HepG2 (cell line): ENCODE results near the gene NRSN2. TPM values are rescaled to one million over a fixed set of nuclear protein-coding genes. Genes with fewer than 3 reads are reported as not detected.
A peak's percentile ranks its signal among the peaks of the same experiment; 100 is the strongest.

Source experiments
- ARNTL ChIP-seq: sonication (generic); formaldehyde crosslinking; IDR thresholded peaks from 2 replicates; pipeline ENCODE4 v1.4.0; 2020; ENCODE audit warnings: mild to moderate bottlenecking, missing genetic modification reagents
- ASH2L ChIP-seq: fragments of 300-600, 200-600 bp; sonication (generic); IDR thresholded peaks from 2 replicates; pipeline ENCODE4 v1.7.0; 2017; ENCODE audit warnings: low read depth, mild to moderate bottlenecking, moderate library complexity, mixed read lengths, low read length; ENCODE audit not compliant: insufficient read length
- CREB1 ChIP-seq, 2 experiments: fragments of 450-650 bp in 1 of 2; IDR thresholded peaks; 2 replicates each; pipeline ENCODE4 v1.6.1; 2016 to 2017; ENCODE audit warnings: control low read depth in 1 of 2, mild to moderate bottlenecking in 1 of 2, missing compliant biosample characterization in 1 of 2, missing genetic modification characterization in 1 of 2
- EEA1 ChIP-seq: sonication (generic); formaldehyde crosslinking; IDR thresholded peaks from 2 replicates; pipeline ENCODE4 v1.5.1; 2020; ENCODE audit warnings: mild to moderate bottlenecking, missing genetic modification reagents, borderline replicate concordance
- JUND ChIP-seq: sonication (generic); formaldehyde crosslinking; IDR thresholded peaks from 2 replicates; pipeline ENCODE4 v1.8.0; 2022; ENCODE audit warnings: mild to moderate bottlenecking, missing genetic modification reagents
- KDM5A ChIP-seq: fragments of 200-600 bp; sonication (generic); IDR thresholded peaks from 2 replicates; pipeline ENCODE4 v1.7.0; 2018; ENCODE audit warnings: antibody characterized with exemption, mild to moderate bottlenecking, low read length, borderline replicate concordance
- NR2F6 ChIP-seq, 2 experiments: IDR thresholded peaks; 2 replicates each; pipeline ENCODE4 v1.6.1; 2016; ENCODE audit warnings: antibody characterized with exemption in 1 of 2, mild to moderate bottlenecking in 1 of 2
- NRL ChIP-seq: sonication (generic); formaldehyde crosslinking; IDR thresholded peaks from 2 replicates; pipeline ENCODE4 v1.5.0; 2020; ENCODE audit warnings: missing genetic modification reagents, mild to moderate bottlenecking, moderate library complexity, borderline replicate concordance
- PLRG1 ChIP-seq: fragments of 450-650 bp; conservative IDR thresholded peaks from 2 replicates; pipeline ENCODE4 v1.6.1; 2016
- PRMT3 ChIP-seq: sonication (generic); formaldehyde crosslinking; IDR thresholded peaks from 2 replicates; pipeline ENCODE4 v1.8.1; 2022; ENCODE audit warnings: low read depth, mild to moderate bottlenecking, moderate library complexity, missing genetic modification reagents, borderline replicate concordance
- RAD21 ChIP-seq: fragments of 450-650 bp; formaldehyde crosslinking; IDR thresholded peaks from 2 replicates; pipeline ENCODE4 v1.5.0; 2020; ENCODE audit warnings: mild to moderate bottlenecking
- SP1 ChIP-seq, 2 experiments: fragments of 450-650 bp in 1 of 2; sonication (generic) in 1 of 2; formaldehyde crosslinking in 1 of 2; IDR thresholded peaks; 2 replicates each; pipeline versions ENCODE4 v1.4.0 to v1.6.1; 2016 to 2020; ENCODE audit warnings: missing genetic modification reagents in 1 of 2
- TOPORS ChIP-seq: sonication (generic); formaldehyde crosslinking; IDR thresholded peaks from 2 replicates; pipeline ENCODE4 v1.8.0; 2023; ENCODE audit warnings: mild to moderate bottlenecking, missing genetic modification reagents
- ZBTB10 ChIP-seq: sonication (generic); formaldehyde crosslinking; IDR thresholded peaks from 2 replicates; pipeline ENCODE4 v1.4.0; 2020; ENCODE audit warnings: missing genetic modification reagents, borderline replicate concordance
- ZNF224 ChIP-seq: sonication (generic); formaldehyde crosslinking; IDR thresholded peaks from 2 replicates; pipeline ENCODE4 v1.5.0; 2020; ENCODE audit warnings: mild to moderate bottlenecking, missing genetic modification reagents
- ZNF264 ChIP-seq: sonication (generic); formaldehyde crosslinking; IDR thresholded peaks from 2 replicates; pipeline ENCODE4 v1.4.0; 2020; ENCODE audit warnings: missing genetic modification reagents
- ZNF329 ChIP-seq: sonication (generic); formaldehyde crosslinking; IDR thresholded peaks from 2 replicates; pipeline ENCODE4 v1.9.0; 2021; ENCODE audit warnings: low read depth, mild to moderate bottlenecking, missing genetic modification reagents
- ZNF44 ChIP-seq: sonication (generic); formaldehyde crosslinking; IDR thresholded peaks from 2 replicates; pipeline ENCODE4 v1.5.1; 2020; ENCODE audit warnings: mild to moderate bottlenecking, missing genetic modification reagents
- ZNF557 ChIP-seq: sonication (generic); formaldehyde crosslinking; IDR thresholded peaks from 2 replicates; pipeline ENCODE4 v1.4.0; 2020; ENCODE audit warnings: missing genetic modification reagents
- ZNF770 ChIP-seq: sonication (generic); formaldehyde crosslinking; IDR thresholded peaks from 2 replicates; pipeline ENCODE4 v1.5.0; 2020; ENCODE audit warnings: mild to moderate bottlenecking, missing genetic modification reagents
- ZSCAN29 ChIP-seq: sonication (generic); formaldehyde crosslinking; conservative IDR thresholded peaks from 2 replicates; pipeline ENCODE4 v1.4.0; 2020; ENCODE audit warnings: mild to moderate bottlenecking, missing genetic modification reagents
- polyA plus RNA-seq, 8 experiments: library from polyadenylated mRNA; depleted of rRNA in 3 of 8; stranded (reverse) in 7 of 8; unstranded in 1 of 8; fragments of >200 nt; fragmentation: Illumina TruSeq in 4 of 8; extraction: Trizol in 4 of 8; gene quantifications; 2 replicates each; pipeline versions ENCODE4 v1.2.1 to v1.2.3, GENCODE V29; 2011 to 2016; ENCODE audit warnings: low read depth in 4 of 8, missing spikeins in 1 of 8, mixed read lengths in 1 of 8; ENCODE audit not compliant: insufficient read depth in 1 of 8
- total RNA-seq, 5 experiments: library from RNA; depleted of rRNA; stranded (reverse); fragments of >200 nt; fragmentation: Illumina TruSeq; extraction: Trizol; gene quantifications; 2 replicates each; pipeline ENCODE4 v1.2.3, GENCODE V29; 2016; ENCODE audit warnings: low read depth in 1 of 5
- TF ChIP-seq, protein P1 (sequence below): sonication (generic); formaldehyde crosslinking; IDR thresholded peaks from 2 replicates; pipeline ENCODE4 v1.8.0; 2022; ENCODE audit warnings: missing genetic modification reagents, mild to moderate bottlenecking, inconsistent platforms, borderline replicate concordance
- TF ChIP-seq, protein P2 (sequence below): sonication (generic); formaldehyde crosslinking; IDR thresholded peaks from 2 replicates; pipeline ENCODE4 v1.4.0; 2020; ENCODE audit warnings: missing genetic modification reagents

Gene NRSN2
- total and polyA plus RNA-seq, 2 of the 13 experiments (the other 11 are each of a cell fraction or from before 2014, with no cell fraction given) = 32.3 to 49.4 TPM

GRCh38 chr20:324177-325044 is 22.5 kb upstream of the NRSN2 start (continued):
- TF ChIP-seq, protein P1, sequence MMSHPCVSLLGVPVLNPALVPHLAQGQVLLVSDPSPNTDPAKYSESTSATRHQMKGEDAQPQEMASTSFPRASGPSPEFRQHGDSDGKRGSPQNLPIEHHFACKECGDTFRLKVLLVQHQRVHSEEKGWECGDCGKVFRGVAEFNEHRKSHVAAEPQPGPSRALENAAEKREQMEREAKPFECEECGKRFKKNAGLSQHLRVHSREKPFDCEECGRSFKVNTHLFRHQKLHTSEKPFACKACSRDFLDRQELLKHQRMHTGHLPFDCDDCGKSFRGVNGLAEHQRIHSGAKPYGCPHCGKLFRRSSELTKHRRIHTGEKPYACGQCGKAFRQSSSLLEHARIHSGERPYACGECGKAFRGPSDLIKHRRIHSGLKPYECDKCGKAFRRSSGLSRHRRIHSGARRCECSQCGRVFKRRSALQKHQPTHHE (CRISPR knock-in tag) = peak; percentile 99
- TF ChIP-seq SP1 (IDR thresholded peaks at IDR 0.05) (no peak), SP1 (CRISPR knock-in tag; IDR thresholded peaks at IDR 0.05) (peak; percentile 99), TOPORS (CRISPR knock-in tag) (peak; percentile 87), PLRG1 (no peak), EEA1 (peak; percentile 99; the same call in 1 of the 2 replicates), ZNF224 (peak; percentile 95), ARNTL (CRISPR knock-in tag) (peak; percentile 99), NR2F6 (IDR thresholded peaks at IDR 0.05) (no peak), NR2F6 (CRISPR knock-in tag; IDR thresholded peaks at IDR 0.05) (peak; percentile 79), RAD21 (peak; percentile 71), ZNF770 (CRISPR knock-in tag) (peak; percentile 70), JUND (CRISPR knock-in tag) (peak; percentile 57; the same call in 1 of the 2 replicates), ZNF264 (peak; percentile 96), ZSCAN29 (CRISPR knock-in tag) (peak; percentile 91), ZBTB10 (peak; percentile 88), ZNF44 (CRISPR knock-in tag) (peak; percentile 93), KDM5A (peak; percentile 43; the same call in 1 of the 2 replicates), NRL (CRISPR knock-in tag) (peak; percentile 95), PRMT3 (no peak), ASH2L (peak; percentile 73), ZNF329 (no peak), CREB1 (IDR thresholded peaks at IDR 0.05) (no peak; the same call in 1 of the 2 replicates), CREB1 (CRISPR knock-in tag; IDR thresholded peaks at IDR 0.05) (no peak), ZNF557 (no peak; the same call in 1 of the 2 replicates)
- TF ChIP-seq, protein P2, sequence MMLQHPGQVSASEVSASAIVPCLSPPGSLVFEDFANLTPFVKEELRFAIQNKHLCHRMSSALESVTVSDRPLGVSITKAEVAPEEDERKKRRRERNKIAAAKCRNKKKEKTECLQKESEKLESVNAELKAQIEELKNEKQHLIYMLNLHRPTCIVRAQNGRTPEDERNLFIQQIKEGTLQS (CRISPR knock-in tag) = peak; percentile 79
